PFSK-1 (cell line): ENCODE measurements around the gene SNCA.

ENCODE experiments used
- FOXP2 ChIP-seq: optimal IDR thresholded peaks from 2 replicates; pipeline ENCODE3; 2011; ENCODE audit warnings: borderline replicate concordance, control low read depth, inconsistent platforms; ENCODE audit not compliant: insufficient read depth; ENCODE audit errors: extremely low read length, extremely low read depth
- POLR2AphosphoS5 ChIP-seq: IDR thresholded peaks from 2 replicates; pipeline ENCODE4 v1.6.1; 2012; ENCODE audit warnings: low read depth, mild to moderate bottlenecking, control low read depth, low read length, moderate library complexity
- SIN3A ChIP-seq: IDR thresholded peaks from 2 replicates; pipeline ENCODE4 v1.6.1; 2012; ENCODE audit warnings: mild to moderate bottlenecking, low read length, moderate library complexity, borderline replicate concordance; ENCODE audit not compliant: insufficient read depth
- TAF1 ChIP-seq: IDR thresholded peaks from 2 replicates; pipeline ENCODE4 v1.6.1; 2012; ENCODE audit warnings: low read length, control low read depth, borderline replicate concordance; ENCODE audit not compliant: insufficient read depth
- TF ChIP-seq, protein P1 (sequence below), 2 experiments: IDR thresholded peaks; 2 replicates each; pipeline versions ENCODE4 v1.6.1 to v1.8.0; 2011 to 2012; ENCODE audit warnings: low read depth in 2 of 2, low read length in 2 of 2, control low read depth in 1 of 2, inconsistent platforms in 1 of 2, mild to moderate bottlenecking in 1 of 2, moderate library complexity in 1 of 2; ENCODE audit not compliant: insufficient read depth in 1 of 2

SNCA gene

DNA sequence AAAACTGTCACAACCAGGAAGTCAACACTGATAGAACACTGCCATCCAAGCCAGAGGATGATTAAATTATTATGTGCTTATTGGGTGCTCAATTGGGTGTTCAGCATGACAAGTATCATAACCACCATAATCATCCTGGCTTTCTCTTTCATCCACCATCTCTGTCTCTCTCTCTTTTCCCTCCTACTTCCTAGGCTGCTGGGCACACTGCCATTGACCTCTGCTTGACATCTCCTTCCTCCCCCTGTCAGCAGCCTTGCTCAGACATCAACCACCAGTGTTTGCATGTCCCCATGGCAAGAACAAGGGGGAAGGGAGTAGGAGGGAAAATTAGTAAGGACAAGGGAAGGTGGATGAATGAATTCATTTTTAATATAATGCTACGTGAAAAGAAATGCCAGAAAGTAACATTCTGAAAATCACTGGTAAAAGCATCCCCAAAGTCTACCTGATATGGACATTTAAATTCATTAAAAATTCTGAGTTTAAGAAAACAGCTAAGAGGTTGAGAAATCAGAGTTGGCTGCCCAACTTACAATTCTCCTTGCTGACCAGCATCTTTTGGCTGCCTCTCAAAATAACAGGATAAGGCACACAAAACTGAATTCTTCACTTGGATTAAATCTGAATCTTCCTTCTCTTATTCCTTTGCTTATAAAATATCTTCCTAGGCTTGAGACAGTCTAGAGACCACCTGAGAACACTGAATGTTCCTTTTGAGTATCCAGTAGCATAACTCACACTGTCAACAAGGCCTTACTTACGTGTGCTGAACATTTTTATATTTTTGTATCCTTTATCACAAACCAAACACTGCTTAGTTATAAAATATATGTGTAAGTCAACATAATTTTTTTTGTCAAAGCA, 48.5 kb downstream of the SNCA start:
- TF ChIP-seq FOXP2 (peak; percentile 52), POLR2AphosphoS5 (no peak), SIN3A (no peak)
- TF ChIP-seq, protein P1, sequence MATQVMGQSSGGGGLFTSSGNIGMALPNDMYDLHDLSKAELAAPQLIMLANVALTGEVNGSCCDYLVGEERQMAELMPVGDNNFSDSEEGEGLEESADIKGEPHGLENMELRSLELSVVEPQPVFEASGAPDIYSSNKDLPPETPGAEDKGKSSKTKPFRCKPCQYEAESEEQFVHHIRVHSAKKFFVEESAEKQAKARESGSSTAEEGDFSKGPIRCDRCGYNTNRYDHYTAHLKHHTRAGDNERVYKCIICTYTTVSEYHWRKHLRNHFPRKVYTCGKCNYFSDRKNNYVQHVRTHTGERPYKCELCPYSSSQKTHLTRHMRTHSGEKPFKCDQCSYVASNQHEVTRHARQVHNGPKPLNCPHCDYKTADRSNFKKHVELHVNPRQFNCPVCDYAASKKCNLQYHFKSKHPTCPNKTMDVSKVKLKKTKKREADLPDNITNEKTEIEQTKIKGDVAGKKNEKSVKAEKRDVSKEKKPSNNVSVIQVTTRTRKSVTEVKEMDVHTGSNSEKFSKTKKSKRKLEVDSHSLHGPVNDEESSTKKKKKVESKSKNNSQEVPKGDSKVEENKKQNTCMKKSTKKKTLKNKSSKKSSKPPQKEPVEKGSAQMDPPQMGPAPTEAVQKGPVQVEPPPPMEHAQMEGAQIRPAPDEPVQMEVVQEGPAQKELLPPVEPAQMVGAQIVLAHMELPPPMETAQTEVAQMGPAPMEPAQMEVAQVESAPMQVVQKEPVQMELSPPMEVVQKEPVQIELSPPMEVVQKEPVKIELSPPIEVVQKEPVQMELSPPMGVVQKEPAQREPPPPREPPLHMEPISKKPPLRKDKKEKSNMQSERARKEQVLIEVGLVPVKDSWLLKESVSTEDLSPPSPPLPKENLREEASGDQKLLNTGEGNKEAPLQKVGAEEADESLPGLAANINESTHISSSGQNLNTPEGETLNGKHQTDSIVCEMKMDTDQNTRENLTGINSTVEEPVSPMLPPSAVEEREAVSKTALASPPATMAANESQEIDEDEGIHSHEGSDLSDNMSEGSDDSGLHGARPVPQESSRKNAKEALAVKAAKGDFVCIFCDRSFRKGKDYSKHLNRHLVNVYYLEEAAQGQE (IDR thresholded peaks at IDR 0.05; ENCODE audit: insufficient read depth in 1 of 2, low read depth in 2 of 2, low read length in 2 of 2): no peak

DNA sequence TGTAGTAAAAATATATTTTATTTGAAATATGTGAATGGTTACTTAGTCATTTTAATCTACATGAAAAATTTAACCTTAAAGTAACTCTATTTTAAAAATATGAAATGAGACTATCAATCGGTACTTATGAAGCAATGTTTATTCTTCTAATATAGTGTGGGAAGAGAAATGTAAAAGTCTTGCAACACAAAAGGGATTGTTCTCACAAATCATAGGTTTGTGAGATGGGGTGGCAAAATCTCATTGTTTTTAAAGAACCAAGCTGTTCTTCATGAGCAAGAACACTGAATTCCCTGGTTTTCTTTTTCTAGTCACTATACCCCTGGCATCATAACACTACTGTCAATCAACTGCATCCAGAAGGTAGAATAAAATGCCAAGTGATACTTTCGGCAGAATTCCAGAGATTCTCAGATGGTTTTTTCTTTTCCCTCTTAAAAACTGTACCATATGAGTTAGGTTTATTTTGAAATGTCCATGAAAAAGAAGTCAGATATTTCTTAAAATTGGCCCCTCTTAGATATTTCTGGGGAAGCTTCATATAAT, 52.2 kb downstream of the SNCA start:
- no peak for TF ChIP-seq POLR2AphosphoS5
- TF ChIP-seq, protein P1 (IDR thresholded peaks at IDR 0.05; ENCODE audit: insufficient read depth in 1 of 2, low read depth in 2 of 2, low read length in 2 of 2): no peak
- TF ChIP-seq FOXP2: no peak
- TF ChIP-seq SIN3A: no peak
- no peak for TF ChIP-seq TAF1

DNA sequence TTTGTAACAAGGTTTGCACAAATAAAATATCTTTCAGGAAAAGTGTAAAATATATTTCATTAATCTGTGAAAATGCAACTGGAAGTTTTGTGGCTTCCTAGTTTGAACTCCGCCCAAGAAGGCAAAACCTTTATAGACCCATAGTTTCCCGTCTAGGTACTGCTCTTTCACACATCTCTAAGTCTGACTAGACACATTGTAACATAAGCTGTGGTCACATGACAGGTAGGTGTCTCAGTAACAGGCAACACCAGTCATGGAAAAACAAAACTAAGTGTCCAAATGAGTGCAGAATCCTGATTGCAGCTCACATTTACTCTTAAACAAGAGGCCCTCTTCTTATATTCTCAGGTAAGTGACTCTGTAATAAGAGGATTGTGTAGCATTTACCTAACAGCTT, 55.6 kb downstream of the SNCA start:
- no peak for TF ChIP-seq FOXP2
- TF ChIP-seq, protein P1 (IDR thresholded peaks at IDR 0.05; ENCODE audit: insufficient read depth in 1 of 2, low read depth in 2 of 2, low read length in 2 of 2): no peak
- TF ChIP-seq SIN3A: no peak
- TF ChIP-seq POLR2AphosphoS5: no peak
- no peak for TF ChIP-seq TAF1

DNA sequence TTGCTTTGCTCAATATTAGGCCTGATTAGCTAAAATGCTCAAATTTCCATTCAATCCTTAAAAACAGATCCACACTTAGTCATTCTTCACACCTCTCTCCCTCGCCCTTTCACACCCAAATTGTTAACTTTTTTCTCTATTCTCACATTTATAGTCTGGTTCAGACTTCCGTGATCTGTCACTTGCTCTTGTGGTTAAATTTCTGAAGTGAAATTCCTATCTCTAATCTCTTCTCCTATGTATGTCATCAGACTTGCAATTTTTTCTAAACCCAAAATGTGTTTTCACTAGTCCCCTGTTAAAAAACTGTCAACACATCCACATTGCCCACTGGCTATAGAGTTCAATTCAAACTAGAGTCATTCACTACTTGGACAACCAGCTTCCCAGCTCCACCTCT, 63.2 kb downstream of the SNCA start:
- no peak for TF ChIP-seq SIN3A
- TF ChIP-seq FOXP2: no peak
- TF ChIP-seq POLR2AphosphoS5: no peak
- TF ChIP-seq, protein P1 (IDR thresholded peaks at IDR 0.05; ENCODE audit: insufficient read depth in 1 of 2, low read depth in 2 of 2, low read length in 2 of 2): no peak
- no peak for TF ChIP-seq TAF1
